Fibroblast of skin of scalp (primary cell): ENCODE results near the gene PSMD2.

Experiments
- DNase-seq: peaks from one replicate; pipeline ENCODE4 v3.0.0-alpha.2; 2013

PSMD2 gene

GRCh38 chr3:184341925-184342324, 42.9 kb downstream of the PSMD2 start:
- DNase-seq: no peak

DNA sequence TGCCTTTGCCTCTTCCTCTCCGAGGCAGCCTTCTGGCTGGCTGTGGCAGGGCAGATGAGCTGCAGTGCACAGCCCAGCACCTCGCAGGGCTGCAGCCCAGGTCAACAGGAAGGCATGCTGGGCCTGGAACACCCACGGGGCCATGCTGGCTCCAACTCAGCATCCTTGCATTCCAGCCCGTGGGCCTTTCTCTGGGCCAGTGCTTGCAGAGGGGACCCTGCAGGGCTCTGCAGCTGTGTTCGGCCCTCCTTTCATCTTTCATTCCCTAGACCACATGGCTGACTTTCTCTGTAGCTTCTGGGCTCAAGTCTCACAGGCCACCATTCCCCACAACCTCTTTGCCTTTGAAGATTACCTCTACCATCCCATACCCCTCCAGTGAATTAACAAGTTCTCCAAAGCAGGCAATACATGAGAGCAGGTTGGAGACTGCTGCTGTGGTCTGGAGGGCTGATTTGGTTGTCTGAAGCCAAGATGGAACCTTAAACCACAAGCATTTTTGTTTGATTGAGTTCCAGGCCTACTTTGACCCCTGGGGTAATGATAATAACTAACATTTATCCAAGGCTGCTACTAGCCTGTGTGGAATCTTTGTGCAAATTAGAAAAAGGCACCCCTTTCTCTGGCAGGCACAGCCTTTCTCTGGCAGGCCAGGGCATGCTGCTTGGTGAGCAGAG, 44.3 kb downstream of the PSMD2 start:
- peak; percentile 58 for DNase-seq

- DNase-seq: no peak
Observed at GRCh38 chr3:184344579-184345316, 45.7 kb downstream of the PSMD2 start.

DNA sequence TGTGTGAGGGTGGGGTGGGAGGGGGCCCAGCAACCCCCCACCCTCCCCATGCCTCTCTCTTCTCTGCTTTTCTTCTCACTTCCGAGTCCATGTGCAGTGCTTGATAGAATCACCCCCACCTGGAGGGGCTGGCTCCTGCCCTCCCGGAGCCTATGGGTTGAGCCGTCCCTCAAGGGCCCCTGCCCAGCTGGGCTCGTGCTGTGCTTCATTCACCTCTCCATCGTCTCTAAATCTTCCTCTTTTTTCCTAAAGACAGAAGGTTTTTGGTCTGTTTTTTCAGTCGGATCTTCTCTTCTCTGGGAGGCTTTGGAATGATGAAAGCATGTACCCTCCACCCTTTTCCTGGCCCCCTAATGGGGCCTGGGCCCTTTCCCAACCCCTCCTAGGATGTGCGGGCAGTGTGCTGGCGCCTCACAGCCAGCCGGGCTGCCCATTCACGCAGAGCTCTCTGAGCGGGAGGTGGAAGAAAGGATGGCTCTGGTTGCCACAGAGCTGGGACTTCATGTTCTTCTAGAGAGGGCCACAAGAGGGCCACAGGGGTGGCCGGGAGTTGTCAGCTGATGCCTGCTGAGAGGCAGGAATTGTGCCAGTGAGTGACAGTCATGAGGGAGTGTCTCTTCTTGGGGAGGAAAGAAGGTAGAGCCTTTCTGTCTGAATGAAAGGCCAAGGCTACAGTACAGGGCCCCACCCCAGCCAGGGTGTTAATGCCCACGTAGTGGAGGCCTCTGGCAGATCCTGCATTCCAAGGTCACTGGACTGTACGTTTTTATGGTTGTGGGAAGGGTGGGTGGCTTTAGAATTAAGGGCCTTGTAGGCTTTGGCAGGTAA, 46.5 kb downstream of the PSMD2 start:
- DNase-seq: peak; percentile 80

GRCh38 chr3:184346480-184347190, 47.6 kb downstream of the PSMD2 start:
- DNase-seq: no peak

GRCh38 chr3:184347321-184348056, 48.4 kb downstream of the PSMD2 start:
- DNase-seq: no peak

DNA sequence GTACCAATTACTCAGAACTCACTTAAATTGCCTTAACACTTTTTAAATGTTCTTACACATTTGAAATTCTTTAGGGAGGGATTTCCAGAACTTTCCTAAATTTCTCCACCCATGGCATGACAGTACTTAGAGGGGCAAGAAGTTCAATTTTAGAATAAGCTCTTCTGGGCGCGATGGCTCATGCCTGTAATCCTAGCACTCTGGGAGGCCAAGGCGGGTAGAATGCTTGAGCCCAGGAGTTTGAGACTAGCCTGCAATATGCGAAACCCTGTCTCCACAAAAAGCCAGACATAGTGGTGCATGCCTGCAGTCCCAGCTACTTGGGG, 49.0 kb downstream of the PSMD2 start:
- DNase-seq: no peak

- no peak for DNase-seq
Observed at GRCh38 chr3:184349563-184350470, 50.8 kb downstream of the PSMD2 start.

DNA sequence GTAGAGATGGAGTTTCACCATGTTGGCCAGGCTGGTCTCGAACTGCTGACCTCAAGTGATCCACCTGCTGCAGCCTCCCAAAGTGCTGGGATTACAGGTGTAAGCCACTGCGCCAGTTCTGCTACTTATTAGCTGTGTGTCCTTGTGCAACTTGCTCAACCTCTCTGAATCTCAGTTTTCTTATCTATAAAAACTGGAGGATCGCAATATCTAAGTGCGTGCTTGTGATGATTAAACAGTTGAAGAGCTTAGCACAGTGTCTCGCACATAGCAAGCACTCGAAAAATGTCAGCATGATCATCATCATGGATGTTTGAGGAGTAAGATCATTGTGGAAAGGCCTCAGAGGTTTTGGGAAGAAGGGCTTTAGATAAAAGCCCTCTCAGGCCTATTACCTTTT, 51.6 kb downstream of the PSMD2 start:
- DNase-seq: peak; percentile 20

GRCh38 chr3:184351511-184352148, 52.6 kb downstream of the PSMD2 start:
- no peak for DNase-seq

DNA sequence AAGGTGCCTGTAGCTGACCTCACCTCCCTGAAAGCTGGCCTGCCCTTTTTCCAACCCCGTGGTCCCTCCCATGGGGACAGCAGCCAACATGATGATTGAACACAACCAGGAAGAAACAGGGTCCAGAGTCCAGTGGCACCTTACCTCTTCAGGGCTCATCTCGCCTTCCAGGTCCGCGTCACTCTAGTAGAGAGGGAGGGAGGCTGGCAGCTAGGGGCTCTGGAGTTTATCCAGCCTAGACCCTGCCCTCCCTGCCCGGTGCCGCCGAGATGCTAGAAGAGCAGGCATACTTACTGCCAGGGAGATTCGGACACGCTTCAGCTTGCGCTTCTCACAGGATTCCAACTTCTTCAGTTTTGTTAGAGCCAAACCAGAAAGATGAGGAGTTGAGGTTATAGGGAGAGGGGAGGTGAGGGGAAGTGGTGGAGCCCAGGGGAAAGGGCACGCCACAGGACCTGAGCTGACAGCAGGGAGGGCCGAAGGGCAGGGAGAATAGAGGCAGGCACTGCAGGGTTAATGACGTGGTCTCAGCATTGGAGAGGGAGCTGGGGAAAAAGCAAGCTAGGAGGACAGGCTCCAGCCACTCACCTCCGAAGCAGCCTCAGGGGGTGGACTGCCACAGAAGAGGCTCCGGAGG, 53.2 kb downstream of the PSMD2 start:
- no peak for DNase-seq

DNA sequence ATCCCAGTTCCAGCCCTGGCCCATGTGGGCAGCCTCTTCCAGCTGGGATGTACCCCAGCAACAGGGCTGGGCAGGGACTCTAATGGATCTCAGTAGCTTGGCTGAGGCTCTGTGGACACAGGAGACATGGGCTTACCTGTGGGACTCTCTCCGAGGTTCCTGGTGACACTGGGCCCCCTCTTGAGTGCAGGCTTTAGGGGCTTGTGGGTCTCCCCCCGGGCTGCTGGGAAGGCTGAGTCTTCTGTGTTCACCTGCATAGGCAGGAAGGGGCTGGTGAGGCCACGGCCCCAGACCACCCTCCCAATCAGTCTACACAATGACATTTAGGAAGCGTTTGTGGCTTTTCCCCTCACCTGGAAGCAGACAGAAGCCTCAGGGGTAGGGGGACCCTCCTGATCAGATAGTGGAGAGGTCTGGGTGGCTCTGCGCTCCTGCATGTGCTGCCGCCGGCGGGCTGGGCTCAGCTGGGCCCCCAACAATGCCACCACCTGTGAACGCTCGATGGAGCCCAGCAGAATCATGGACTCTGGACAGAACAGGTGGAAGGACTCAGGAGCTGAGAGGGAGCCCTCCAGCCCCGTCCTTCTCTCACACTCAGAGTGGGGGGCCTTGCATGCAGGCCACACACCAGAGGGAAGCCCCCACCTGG, 54.0 kb downstream of the PSMD2 start:
- DNase-seq: no peak

- DNase-seq: no peak
Observed at GRCh38 chr3:184353546-184353941, 54.5 kb downstream of the PSMD2 start.

GRCh38 chr3:184354121-184354728, 55.2 kb downstream of the PSMD2 start:
- peak; percentile 30 for DNase-seq

GRCh38 chr3:184354754-184355153, 55.7 kb downstream of the PSMD2 start:
- no peak for DNase-seq

GRCh38 chr3:184355261-184356040, 56.4 kb downstream of the PSMD2 start:
- no peak for DNase-seq

DNA sequence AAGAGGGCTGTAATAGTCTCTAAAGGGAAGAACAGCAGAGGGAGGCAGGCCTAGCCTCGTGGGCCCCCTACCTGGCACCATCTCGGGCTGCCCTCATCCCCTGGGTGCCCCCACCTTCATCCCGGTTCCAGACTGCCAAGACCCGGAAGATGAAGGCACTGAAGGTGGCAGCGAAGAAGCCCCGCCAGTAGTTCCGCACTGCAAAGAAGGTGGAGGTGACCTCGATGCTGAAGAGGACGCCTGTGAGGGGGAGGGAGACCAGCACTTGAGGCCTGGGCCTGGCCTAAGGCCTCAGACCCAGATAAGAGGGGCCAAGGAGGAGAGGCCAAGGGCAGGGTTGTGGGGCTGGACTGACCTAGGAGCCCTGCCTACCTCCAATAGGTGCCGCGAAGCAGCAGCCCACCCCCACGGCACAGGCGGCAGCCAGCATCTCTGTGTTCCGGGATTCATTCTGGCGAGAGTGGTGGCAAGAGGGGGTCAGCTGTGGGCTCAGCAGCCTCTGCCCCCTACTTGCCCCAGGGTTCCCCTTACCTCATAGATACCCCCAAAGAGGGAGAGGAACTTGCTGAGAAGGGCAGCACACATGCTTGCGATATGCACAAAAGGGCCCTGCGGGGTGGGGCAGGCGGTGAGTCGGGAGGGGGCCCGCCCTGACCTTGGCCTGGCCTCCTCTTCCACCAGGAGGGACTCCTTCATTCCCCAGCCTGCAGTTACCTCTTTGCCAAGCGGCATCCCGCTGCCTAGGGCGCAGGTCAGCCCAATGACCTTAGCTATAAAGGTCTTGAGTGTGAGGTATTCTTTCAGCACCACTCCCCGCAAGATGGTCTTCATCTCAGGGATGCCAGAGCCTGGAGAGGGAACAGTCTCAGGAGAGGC, 58.4 kb downstream of the PSMD2 start:
- DNase-seq: no peak
